Subcutaneous abdominal adipose tissue (tissue), 5 donors: ENCODE data around the gene RUBCN.
"Not testable (repeated sequence)": the region's sequence is repeated elsewhere in the genome, so short reads cannot be mapped to it uniquely, and the experiment has no call there.

ENCODE experiments used
- H3K27ac ChIP-seq: one replicate; pipeline ENCODE4 v1.7.0; 2013; ENCODE audit warnings: low read depth, mild to moderate bottlenecking, inconsistent platforms, low read length, moderate library complexity
- H3K27me3 ChIP-seq, 5 donors: one replicate each; pipeline ENCODE4 v1.7.0; 2013; ENCODE audit warnings: low read length in 5 of 5, inconsistent platforms in 1 of 5; ENCODE audit not compliant: control insufficient read depth in 5 of 5, insufficient read depth in 4 of 5
- H3K36me3 ChIP-seq, 5 donors: one replicate each; pipeline ENCODE4 v1.7.0; 2013; ENCODE audit warnings: low read length in 5 of 5; ENCODE audit not compliant: control insufficient read depth in 5 of 5, insufficient read depth in 5 of 5
- H3K4me1 ChIP-seq, 5 donors: one replicate each; pipeline ENCODE4 v1.7.0; 2013; ENCODE audit warnings: low read length in 5 of 5, mild to moderate bottlenecking in 3 of 5, moderate library complexity in 1 of 5; ENCODE audit not compliant: control insufficient read depth in 5 of 5, insufficient read depth in 5 of 5
- H3K4me3 ChIP-seq, 5 donors: one replicate each; pipeline ENCODE4 v1.7.0; 2013; ENCODE audit warnings: low read length in 5 of 5, low read depth in 1 of 5
- H3K9ac ChIP-seq, 5 donors: one replicate each; pipeline ENCODE4 v1.7.0; 2013; ENCODE audit warnings: low read length in 5 of 5, mild to moderate bottlenecking in 4 of 5, moderate library complexity in 3 of 5
- H3K9me3 ChIP-seq, 5 donors: one replicate each; pipeline ENCODE4 v1.7.0; 2013; ENCODE audit warnings: low read length in 5 of 5; ENCODE audit not compliant: control insufficient read depth in 5 of 5
- donor health status: healthy.
- donor health status: healthy.
- donor health status: healthy.
- donor health status: healthy.
- donor health status: healthy.

RUBCN gene

GRCh38 chr3:197737319-197737649 lies 580 bp upstream of the RUBCN start:
- Histone ChIP-seq H3K27me3 (no peaks in the 10 kb centered on the region), H3K9ac (peak overlapping the region in 4 of 5 donors; percentile 64 to 85 (median 75)), H3K27ac (peak overlapping the region; percentile 76), H3K36me3 (no peaks in the 10 kb centered on the region), H3K9me3 (no peaks in the 10 kb centered on the region), H3K4me1 (peaks cover 3 to 26% (median 23%) of the 10 kb centered on the region in 5 donors), H3K4me3 (peak overlapping the region; percentile 70 to 94 (median 87))

- H3K4me1 ChIP-seq = peaks cover 3 to 26% (median 23%) of the 10 kb centered on the region in 5 donors
- no peaks in the 10 kb centered on the region for H3K27me3 ChIP-seq
- peak overlapping the region; percentile 74 to 97 (median 81) for H3K4me3 ChIP-seq
- no peaks in the 10 kb centered on the region for H3K9me3 ChIP-seq
- peak overlapping the region; percentile 22 to 89 (median 81) for H3K9ac ChIP-seq
- peaks cover 0 to 2% (median 0%) of the 10 kb centered on the region in 5 donors for H3K36me3 ChIP-seq
- H3K27ac ChIP-seq = peak overlapping the region; percentile 37
Observed at GRCh38 chr3:197736010-197736490, 654 bp downstream of the RUBCN start.

- Histone ChIP-seq H3K27me3 (no peaks in the 10 kb centered on the region), H3K36me3 (peaks cover 0 to 2% (median 0%) of the 10 kb centered on the region in 5 donors), H3K27ac (no peak overlapping the region), H3K4me1 (peaks cover 3 to 26% (median 23%) of the 10 kb centered on the region in 5 donors), H3K9me3 (no peaks in the 10 kb centered on the region), H3K9ac (no peak overlapping the region), H3K4me3 (no peak overlapping the region)
Observed at GRCh38 chr3:197734667-197735318, 1.9 kb downstream of the RUBCN start.

GRCh38 chr3:197733042-197733441 lies 3.7 kb downstream of the RUBCN start:
- Histone ChIP-seq H3K9ac (no peak overlapping the region), H3K36me3 (peaks cover 0 to 2% (median 0%) of the 10 kb centered on the region in 5 donors), H3K27ac (no peak overlapping the region), H3K9me3 (no peaks in the 10 kb centered on the region), H3K4me3 (no peak overlapping the region), H3K4me1 (peaks cover 3 to 26% (median 23%) of the 10 kb centered on the region in 5 donors), H3K27me3 (no peaks in the 10 kb centered on the region)

GRCh38 chr3:197731483-197731882 lies 5.2 kb downstream of the RUBCN start:
- H3K4me3 ChIP-seq, H3K36me3 ChIP-seq, H3K27ac ChIP-seq, H3K9me3 ChIP-seq, H3K27me3 ChIP-seq, H3K9ac ChIP-seq: not testable (repeated sequence)
- H3K4me1 ChIP-seq = peaks cover 3 to 25% (median 14%) of the 10 kb centered on the region in 5 donors

- not testable (repeated sequence) for H3K4me3 ChIP-seq, H3K9ac ChIP-seq, H3K27ac ChIP-seq, H3K27me3 ChIP-seq, H3K36me3 ChIP-seq, H3K9me3 ChIP-seq
- H3K4me1 ChIP-seq = peaks cover under 1 to 18% (median 9%) of the 10 kb centered on the region in 5 donors
Observed at GRCh38 chr3:197730770-197731169, 5.9 kb downstream of the RUBCN start.

- Histone ChIP-seq H3K4me1 (peaks cover 0 to 12% (median 3%) of the 10 kb centered on the region in 5 donors), H3K4me3 (no peak overlapping the region), H3K27ac (no peak overlapping the region), H3K36me3 (peaks cover 0 to 2% (median 0%) of the 10 kb centered on the region in 5 donors), H3K27me3 (no peaks in the 10 kb centered on the region), H3K9me3 (no peaks in the 10 kb centered on the region), H3K9ac (no peak overlapping the region)
Observed at GRCh38 chr3:197730200-197730599, 6.5 kb downstream of the RUBCN start.

- Histone ChIP-seq H3K36me3 (peaks cover 0 to 2% (median 0%) of the 10 kb centered on the region in 5 donors), H3K27ac (no peak overlapping the region), H3K4me3 (peak overlapping the region in 1 of 5 donors; percentile 24), H3K4me1 (peaks cover 0 to 5% (median 0%) of the 10 kb centered on the region in 5 donors), H3K27me3 (no peaks in the 10 kb centered on the region), H3K9me3 (no peaks in the 10 kb centered on the region), H3K9ac (no peak overlapping the region)
Observed at GRCh38 chr3:197728487-197728886, 8.2 kb downstream of the RUBCN start.

GRCh38 chr3:197727878-197728277 lies 8.8 kb downstream of the RUBCN start:
- H3K4me3 ChIP-seq, H3K9ac ChIP-seq, H3K27ac ChIP-seq, H3K4me1 ChIP-seq, H3K27me3 ChIP-seq, H3K9me3 ChIP-seq, H3K36me3 ChIP-seq: not testable (repeated sequence)

GRCh38 chr3:197722734-197723133 lies 14.0 kb downstream of the RUBCN start:
- H3K4me3 ChIP-seq = no peak overlapping the region
- H3K36me3 ChIP-seq = peaks cover 0 to 2% (median 0%) of the 10 kb centered on the region in 5 donors
- H3K9me3 ChIP-seq = peaks cover 0 to 2% (median 0%) of the 10 kb centered on the region in 5 donors
- no peaks in the 10 kb centered on the region for H3K27me3 ChIP-seq
- no peak overlapping the region for H3K9ac ChIP-seq
- H3K27ac ChIP-seq = no peak overlapping the region
- peaks cover 0 to 9% (median 0%) of the 10 kb centered on the region in 5 donors for H3K4me1 ChIP-seq
